ENCODE data around the gene CHST11. TPM values are rescaled to one million over a fixed set of nuclear protein-coding genes. Genes with fewer than 3 reads are reported as not detected.

The CHST11 gene
- total RNA-seq, 3 donors from 2014 or later, result 12.5 to 16.4 (median 15.5) TPM

DNA sequence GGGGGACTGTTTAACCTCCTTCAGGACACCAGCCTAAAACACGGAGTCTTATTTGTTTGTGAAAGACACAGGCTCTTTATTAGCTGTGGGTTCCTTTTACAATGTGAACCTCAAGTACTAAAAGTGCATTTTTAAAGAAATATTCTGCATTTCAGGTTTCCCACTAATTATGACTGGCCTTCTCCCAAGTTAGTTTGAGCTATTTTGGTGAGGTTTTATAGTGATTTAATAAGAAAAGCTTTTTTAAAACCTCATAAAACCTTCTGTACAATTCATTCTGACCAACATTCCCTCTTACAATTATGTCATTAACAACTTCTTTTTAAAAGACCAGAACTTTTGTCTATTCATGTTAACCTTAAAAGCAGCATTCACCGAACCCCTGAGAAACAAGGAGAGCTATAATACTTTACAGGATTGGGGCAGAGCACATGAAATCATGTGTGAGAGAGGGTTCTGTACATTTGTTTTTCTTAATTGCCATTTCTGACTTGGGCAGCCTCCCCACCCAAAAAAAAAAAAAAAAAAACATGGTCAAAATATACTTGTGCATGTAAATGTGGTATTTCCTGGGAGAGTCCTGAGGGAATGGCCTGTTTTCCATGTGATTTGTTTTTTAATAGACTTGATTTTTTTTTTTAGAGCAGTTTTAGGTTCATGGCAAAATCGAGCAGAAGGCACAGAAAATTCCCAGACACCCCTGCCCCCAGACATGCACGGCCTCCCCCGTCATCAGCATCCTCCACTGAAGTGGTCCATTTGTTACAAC is 169.5 kb downstream of the CHST11 start:
- H3K27me3 ChIP-seq, result no peaks in the 10 kb centered on the region
- no peaks in the 10 kb centered on the region for H3K36me3 ChIP-seq
- H3K4me1 ChIP-seq, result no peaks in the 10 kb centered on the region
- no peak for DNase-seq (ENCODE audit: low spot score in 2 of 2)
- H3K4me3 ChIP-seq, result no peak overlapping the region
- intact Hi-C loops (cut with DNase I; ENCODE audit: low total_unique reads), result loop anchor here (5.0 kb wide), 1 partner anchor 666 kb away; no protein-coding TSS in a partner anchor
- H3K9me3 ChIP-seq, result no peaks in the 10 kb centered on the region
- TF ChIP-seq POLR2A (IDR thresholded peaks at IDR 0.05) (no peak), POLR2AphosphoS5 (IDR thresholded peaks at IDR 0.05) (no peak)
- TF ChIP-seq, protein P1, sequence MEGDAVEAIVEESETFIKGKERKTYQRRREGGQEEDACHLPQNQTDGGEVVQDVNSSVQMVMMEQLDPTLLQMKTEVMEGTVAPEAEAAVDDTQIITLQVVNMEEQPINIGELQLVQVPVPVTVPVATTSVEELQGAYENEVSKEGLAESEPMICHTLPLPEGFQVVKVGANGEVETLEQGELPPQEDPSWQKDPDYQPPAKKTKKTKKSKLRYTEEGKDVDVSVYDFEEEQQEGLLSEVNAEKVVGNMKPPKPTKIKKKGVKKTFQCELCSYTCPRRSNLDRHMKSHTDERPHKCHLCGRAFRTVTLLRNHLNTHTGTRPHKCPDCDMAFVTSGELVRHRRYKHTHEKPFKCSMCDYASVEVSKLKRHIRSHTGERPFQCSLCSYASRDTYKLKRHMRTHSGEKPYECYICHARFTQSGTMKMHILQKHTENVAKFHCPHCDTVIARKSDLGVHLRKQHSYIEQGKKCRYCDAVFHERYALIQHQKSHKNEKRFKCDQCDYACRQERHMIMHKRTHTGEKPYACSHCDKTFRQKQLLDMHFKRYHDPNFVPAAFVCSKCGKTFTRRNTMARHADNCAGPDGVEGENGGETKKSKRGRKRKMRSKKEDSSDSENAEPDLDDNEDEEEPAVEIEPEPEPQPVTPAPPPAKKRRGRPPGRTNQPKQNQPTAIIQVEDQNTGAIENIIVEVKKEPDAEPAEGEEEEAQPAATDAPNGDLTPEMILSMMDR (IDR thresholded peaks at IDR 0.05), result no peak
- H3K27ac ChIP-seq, result no peak overlapping the region

DNA sequence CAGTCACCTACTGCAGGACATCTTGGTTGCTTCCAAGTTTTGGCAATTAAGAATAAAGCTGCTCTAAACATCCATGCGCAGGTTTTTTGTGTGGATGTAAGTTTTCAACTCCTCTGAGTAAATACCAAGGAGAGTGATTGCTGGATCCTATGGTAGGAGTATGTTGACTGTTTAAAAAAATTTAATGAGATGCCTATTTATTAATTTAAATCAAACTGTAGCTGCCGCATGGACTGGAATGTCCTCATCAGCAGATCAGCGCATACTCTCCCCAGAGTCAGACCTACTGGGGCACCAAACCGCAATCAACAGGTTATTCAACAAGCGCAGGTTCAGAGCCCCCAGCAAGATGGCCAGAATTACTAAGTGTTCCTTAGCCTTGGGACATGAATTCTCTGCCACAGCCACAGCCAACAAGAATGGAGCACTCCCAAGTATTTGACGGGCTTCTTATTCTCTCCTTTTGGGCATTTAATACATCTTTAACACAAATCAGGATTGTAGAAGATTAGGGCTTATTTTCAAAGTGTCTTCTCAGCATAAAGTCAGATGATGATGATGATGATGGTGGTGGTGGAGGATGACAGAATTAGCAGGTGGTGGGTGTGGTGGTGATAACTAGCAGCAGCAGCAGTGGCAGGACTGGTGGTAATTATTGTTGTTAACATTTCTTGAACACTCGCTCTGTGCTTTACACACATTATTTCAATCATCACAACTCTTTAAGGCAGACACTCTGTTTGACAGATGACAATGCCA is 170.7 kb downstream of the CHST11 start:
- intact Hi-C loops (cut with DNase I; ENCODE audit: low total_unique reads), result loop anchor here (5.0 kb wide), 1 partner anchor 665 kb away; no protein-coding TSS in a partner anchor
- H3K4me1 ChIP-seq, result no peaks in the 10 kb centered on the region
- DNase-seq (ENCODE audit: low spot score in 2 of 2), result no peak
- TF ChIP-seq POLR2AphosphoS5 (IDR thresholded peaks at IDR 0.05) (no peak), POLR2A (IDR thresholded peaks at IDR 0.05) (no peak)
- TF ChIP-seq, protein P1 (IDR thresholded peaks at IDR 0.05), result no peak
- H3K36me3 ChIP-seq, result no peaks in the 10 kb centered on the region
- no peak overlapping the region for H3K4me3 ChIP-seq
- no peaks in the 10 kb centered on the region for H3K9me3 ChIP-seq
- H3K27ac ChIP-seq, result no peak overlapping the region
- H3K27me3 ChIP-seq, result no peaks in the 10 kb centered on the region

DNA sequence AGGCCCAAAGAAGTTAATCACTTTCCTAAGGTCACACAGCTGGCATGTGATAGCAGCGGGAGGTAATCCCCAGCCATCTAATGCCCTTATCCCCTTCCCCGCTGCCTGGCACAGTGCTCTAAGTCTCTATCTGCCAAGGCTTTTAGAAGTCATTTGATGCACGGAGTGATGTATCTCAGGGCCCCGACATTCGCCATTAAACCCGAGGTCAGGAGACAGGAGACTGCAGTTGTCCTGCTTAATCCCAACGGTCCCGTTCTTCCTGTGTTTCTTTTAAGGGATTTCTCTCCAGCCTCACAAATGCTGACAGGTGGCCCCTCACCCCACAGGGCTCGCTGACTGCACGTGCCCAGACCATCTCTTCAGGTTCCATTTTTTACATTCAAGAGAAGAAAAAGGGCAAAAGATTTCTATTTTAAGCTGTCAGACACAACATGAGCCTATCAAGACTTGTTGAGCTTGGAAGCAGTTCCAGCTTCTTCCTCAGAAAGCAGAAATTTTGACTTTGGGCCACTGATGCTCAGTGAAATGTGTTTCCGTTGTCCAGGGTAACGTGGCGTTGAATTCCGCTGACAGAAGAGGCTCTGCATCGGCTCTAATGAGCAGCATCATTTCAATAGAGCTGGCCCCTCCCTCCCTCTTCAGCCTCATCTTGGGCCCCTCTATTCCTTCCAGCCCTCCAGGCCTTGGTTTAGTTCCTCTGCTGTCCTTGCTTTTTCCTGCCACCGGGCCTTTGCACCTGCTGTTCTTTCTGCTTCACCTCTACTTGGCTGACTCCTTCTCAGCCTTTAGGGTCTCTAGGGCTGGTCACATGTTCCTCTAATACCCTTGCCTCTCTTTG is 171.5 kb downstream of the CHST11 start:
- intact Hi-C loops (cut with DNase I; ENCODE audit: low total_unique reads), result loop anchor here (5.0 kb wide), 1 partner anchor 664 kb away; no protein-coding TSS in a partner anchor
- Histone ChIP-seq H3K27me3 (no peaks in the 10 kb centered on the region), H3K4me1 (no peaks in the 10 kb centered on the region), H3K4me3 (no peak overlapping the region), H3K27ac (no peak overlapping the region), H3K9me3 (no peaks in the 10 kb centered on the region), H3K36me3 (no peaks in the 10 kb centered on the region)
- TF ChIP-seq POLR2A (IDR thresholded peaks at IDR 0.05), result no peak
- TF ChIP-seq POLR2AphosphoS5 (IDR thresholded peaks at IDR 0.05), result no peak
- TF ChIP-seq, protein P1 (IDR thresholded peaks at IDR 0.05), result no peak
- DNase-seq (ENCODE audit: low spot score in 2 of 2), result no peak

DNA sequence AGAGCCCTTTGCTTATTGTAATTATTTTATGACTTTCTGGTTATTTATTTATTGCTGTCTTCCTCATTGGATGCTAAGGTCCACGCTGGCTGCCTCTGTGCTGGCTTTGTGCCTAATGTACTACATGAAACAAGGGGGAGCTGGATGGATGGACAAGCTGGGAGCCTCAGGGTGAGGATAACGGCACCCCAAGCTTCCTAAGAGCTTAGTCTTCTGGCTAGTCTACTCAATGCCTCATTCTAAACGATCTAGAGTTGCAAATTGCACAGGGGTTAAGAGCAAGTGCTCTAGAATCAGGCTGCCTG is 172.0 kb downstream of the CHST11 start:
- H3K4me3 ChIP-seq, result no peak overlapping the region
- H3K36me3 ChIP-seq, result no peaks in the 10 kb centered on the region
- no peaks in the 10 kb centered on the region for H3K9me3 ChIP-seq
- H3K4me1 ChIP-seq, result no peaks in the 10 kb centered on the region
- no peaks in the 10 kb centered on the region for H3K27me3 ChIP-seq
- TF ChIP-seq, protein P1 (IDR thresholded peaks at IDR 0.05), result no peak
- TF ChIP-seq POLR2AphosphoS5 (IDR thresholded peaks at IDR 0.05) (no peak), POLR2A (IDR thresholded peaks at IDR 0.05) (no peak)
- DNase-seq (ENCODE audit: low spot score in 2 of 2), result no peak
- intact Hi-C loops (cut with DNase I; ENCODE audit: low total_unique reads), result loop anchor here (5.0 kb wide), 1 partner anchor 664 kb away; no protein-coding TSS in a partner anchor
- H3K27ac ChIP-seq, result no peak overlapping the region

All from breast epithelium (tissue), 4 donors.